Right atrium auricular region (tissue), 2 donors: ENCODE data around the gene CLDN1. TPM values are rescaled to one million over a fixed set of nuclear protein-coding genes. Genes with fewer than 3 reads are reported as not detected.

Experiments
- DNase-seq: peaks from one replicate; pipeline ENCODE4 v3.0.0-alpha.2; 2019; ENCODE audit warnings: low spot score
- H3K27ac ChIP-seq, 2 donors: fragments of 200-600 bp; sonication (generic); 1 replicate in 1 of 2; 2 replicates in 1 of 2; pipeline ENCODE4 v1.5.1; 2016 to 2019
- H3K27me3 ChIP-seq, 2 donors: fragments of 200-600 bp; sonication (generic); one replicate each; pipeline versions ENCODE4 v1.5.1 to v1.6.0; 2017 to 2019
- H3K36me3 ChIP-seq: fragments of 200-600 bp; sonication (generic); one replicate; pipeline ENCODE4 v1.5.1; 2016
- H3K4me1 ChIP-seq, 2 donors: fragments of 200-600 bp; sonication (generic); one replicate each; pipeline versions ENCODE4 v1.5.1 to v1.6.0; 2017 to 2019
- H3K4me3 ChIP-seq, 2 donors: fragments of 200-600 bp; sonication (generic); 1 replicate in 1 of 2; 2 replicates in 1 of 2; pipeline ENCODE4 v1.5.1; 2017 to 2019; ENCODE audit warnings: mild to moderate bottlenecking in 1 of 2, moderate library complexity in 1 of 2
- H3K9me3 ChIP-seq, 2 donors: fragments of 200-600 bp; sonication (generic); one replicate each; pipeline ENCODE4 v1.5.1; 2019
- CTCF ChIP-seq, 2 donors: fragments of 200-600 bp; sonication (generic); IDR thresholded peaks; one replicate each; pipeline ENCODE4 v1.5.1; 2019; ENCODE audit warnings: antibody characterized with exemption in 2 of 2
- total RNA-seq, 2 donors: library from RNA; depleted of rRNA; stranded (reverse); fragments of >200 nt; gene quantifications; one replicate each; pipeline ENCODE4 v1.1.0, GENCODE V29; 2016

Gene CLDN1
- total RNA-seq, 2 donors from 2014 or later, result 9.0 to 12.7 TPM

- no peak for TF ChIP-seq CTCF (IDR thresholded peaks at IDR 0.05)
- H3K4me1 ChIP-seq, result no peaks in the 10 kb centered on the region
- no peak overlapping the region for H3K4me3 ChIP-seq
- H3K36me3 ChIP-seq, result no peaks in the 10 kb centered on the region
- H3K27me3 ChIP-seq, result no peaks in the 10 kb centered on the region
- no peak for DNase-seq
- H3K27ac ChIP-seq, result no peak overlapping the region
- peaks cover 0 to 5% of the 10 kb centered on the region in 2 donors for H3K9me3 ChIP-seq
These were observed 34.0 kb upstream of the CLDN1 start for GRCh38 chr3:190356246-190356645.

- Histone ChIP-seq H3K4me1 (no peaks in the 10 kb centered on the region), H3K27me3 (no peaks in the 10 kb centered on the region), H3K4me3 (no peak overlapping the region), H3K27ac (no peak overlapping the region), H3K36me3 (no peaks in the 10 kb centered on the region), H3K9me3 (peaks cover 0 to 5% of the 10 kb centered on the region in 2 donors)
- no peak for TF ChIP-seq CTCF (IDR thresholded peaks at IDR 0.05)
- DNase-seq, result no peak
These were observed 30.7 kb upstream of the CLDN1 start for GRCh38 chr3:190352861-190353457.

GRCh38 chr3:190346541-190346940, 24.3 kb upstream of the CLDN1 start:
- Histone ChIP-seq H3K27me3 (no peaks in the 10 kb centered on the region), H3K4me1 (peaks cover 0 to 15% of the 10 kb centered on the region in 2 donors), H3K36me3 (no peaks in the 10 kb centered on the region), H3K27ac (no peak overlapping the region), H3K4me3 (no peak overlapping the region), H3K9me3 (no peaks in the 10 kb centered on the region)
- no peak for TF ChIP-seq CTCF (IDR thresholded peaks at IDR 0.05)
- DNase-seq, result no peak

- peaks cover 0 to 15% of the 10 kb centered on the region in 2 donors for H3K4me1 ChIP-seq
- no peak for DNase-seq
- H3K9me3 ChIP-seq, result no peaks in the 10 kb centered on the region
- TF ChIP-seq CTCF (IDR thresholded peaks at IDR 0.05), result no peak
- no peaks in the 10 kb centered on the region for H3K36me3 ChIP-seq
- no peak overlapping the region for H3K4me3 ChIP-seq
- H3K27ac ChIP-seq, result peak overlapping the region in 1 of 2 donors; percentile 61
- no peaks in the 10 kb centered on the region for H3K27me3 ChIP-seq
These were observed 23.6 kb upstream of the CLDN1 start for GRCh38 chr3:190345878-190346277.

GRCh38 chr3:190345027-190345821, 23.0 kb upstream of the CLDN1 start:
- no peaks in the 10 kb centered on the region for H3K27me3 ChIP-seq
- H3K36me3 ChIP-seq, result no peaks in the 10 kb centered on the region
- peaks cover 0 to 15% of the 10 kb centered on the region in 2 donors for H3K4me1 ChIP-seq
- no peak for TF ChIP-seq CTCF (IDR thresholded peaks at IDR 0.05)
- H3K9me3 ChIP-seq, result no peaks in the 10 kb centered on the region
- peak overlapping the region; percentile 46 to 61 for H3K27ac ChIP-seq
- DNase-seq, result no peak
- no peak overlapping the region for H3K4me3 ChIP-seq
